H1 (cell line): ENCODE results near the gene RAB31. TPM values are rescaled to one million over a fixed set of nuclear protein-coding genes. Genes with fewer than 3 reads are reported as not detected.

Experiments used
- CTCF ChIA-PET: fragments of 300-600 bp; sonication (Branson Sonifier 250); formaldehyde crosslinking; loops from one replicate; lab custom pipeline; 2021; ENCODE audit not compliant: partially characterized antibody; lab: Charles Lee
- POLR2A ChIA-PET: fragments of 300-600 bp; sonication (Branson Sonifier 250); formaldehyde crosslinking; loops from one replicate; lab custom pipeline; 2021; ENCODE audit warnings: inconsistent platforms; ENCODE audit not compliant: partially characterized antibody; lab: Charles Lee
- DNase-seq, 2 experiments: peaks; one replicate each; pipeline versions ENCODE4 v3.0.0 to v3.0.0-alpha.2; 2010 to 2022; ENCODE audit warnings: low spot score in 2 of 2, low read depth in 1 of 2, mixed read lengths in 1 of 2
- FAIRE-seq: peaks from 2 replicates; lab custom pipeline; 2011; peaks lifted over from hg19 to GRCh38; lab: Jason Lieb, UNC
- H2AFZ ChIP-seq: 2 replicates; pipeline ENCODE4 v1.8.1; 2012; ENCODE audit warnings: low read length, inconsistent platforms
- H2AK5ac ChIP-seq: 2 replicates; pipeline ENCODE4 v1.6.1; 2013; ENCODE audit warnings: low read depth, low read length
- H2BK120ac ChIP-seq: replicated peaks from 2 replicates; pipeline ENCODE3; 2013; ENCODE audit warnings: low read depth, low read length, inconsistent platforms
- H2BK12ac ChIP-seq: 2 replicates; pipeline ENCODE4 v1.6.1; 2013; ENCODE audit warnings: low read depth, low read length
- H2BK15ac ChIP-seq: 2 replicates; pipeline ENCODE4 v1.6.1; 2013; ENCODE audit warnings: low read length
- H2BK20ac ChIP-seq: 2 replicates; pipeline ENCODE4 v1.6.1; 2013; ENCODE audit warnings: low read length
- H2BK5ac ChIP-seq: 2 replicates; pipeline ENCODE4 v1.6.1; 2013; ENCODE audit warnings: low read depth, low read length
- H3K14ac ChIP-seq: 2 replicates; pipeline ENCODE4 v1.6.1; 2013; ENCODE audit warnings: inconsistent platforms; ENCODE audit not compliant: insufficient read length
- H3K18ac ChIP-seq: 2 replicates; pipeline ENCODE4 v1.6.1; 2013; ENCODE audit warnings: low read length; ENCODE audit errors: extremely low read depth
- H3K23ac ChIP-seq: 2 replicates; pipeline ENCODE4 v1.6.1; 2013; ENCODE audit warnings: inconsistent platforms; ENCODE audit not compliant: insufficient read length
- H3K23me2 ChIP-seq: 2 replicates; pipeline ENCODE4 v1.6.1; 2013; ENCODE audit warnings: low read depth, low read length
- H3K27ac ChIP-seq: 2 replicates; pipeline ENCODE4 v1.6.1; 2011; ENCODE audit warnings: low read depth, low read length, inconsistent platforms
- H3K27me3 ChIP-seq, 4 experiments: replicated peaks in 1 of 4; 1 replicate in 1 of 4; 2 replicates in 3 of 4; pipeline versions ENCODE4 v1.6.1 to v1.8.1; 2011 to 2013; ENCODE audit warnings: low read length in 3 of 4, mild to moderate bottlenecking in 3 of 4, inconsistent platforms in 2 of 4, mixed read lengths in 2 of 4, moderate library complexity in 1 of 4; ENCODE audit not compliant: control insufficient read depth in 3 of 4, insufficient read depth in 3 of 4; ENCODE audit errors: extremely low read depth in 1 of 4
- H3K36me3 ChIP-seq, 4 experiments: 2 replicates each; pipeline versions ENCODE4 v1.6.1 to v1.8.1; 2011 to 2013; ENCODE audit warnings: mild to moderate bottlenecking in 4 of 4, low read length in 3 of 4, moderate library complexity in 2 of 4, control low read depth in 1 of 4, inconsistent platforms in 1 of 4; ENCODE audit not compliant: insufficient read depth in 4 of 4, control insufficient read depth in 2 of 4
- H3K4ac ChIP-seq: replicated peaks from 2 replicates; pipeline ENCODE3; 2013; ENCODE audit warnings: low read length, low read depth, mixed read lengths, inconsistent platforms; ENCODE audit not compliant: insufficient read length
- H3K4me1 ChIP-seq, 4 experiments: replicated peaks in 1 of 4; 1 replicate in 1 of 4; 2 replicates in 3 of 4; pipeline versions ENCODE4 v1.6.1 to v1.8.1; 2011 to 2013; ENCODE audit warnings: low read length in 3 of 4, inconsistent platforms in 2 of 4, mixed read lengths in 1 of 4; ENCODE audit not compliant: insufficient read depth in 4 of 4, control insufficient read depth in 3 of 4
- H3K4me2 ChIP-seq, 2 experiments: 2 replicates each; pipeline versions ENCODE4 v1.6.1 to v1.8.1; 2011 to 2013; ENCODE audit warnings: low read depth in 2 of 2, low read length in 2 of 2, control low read depth in 1 of 2, inconsistent platforms in 1 of 2, mild to moderate bottlenecking in 1 of 2; ENCODE audit not compliant: insufficient read depth in 1 of 2
- H3K4me3 ChIP-seq, 4 experiments: fragments of 200-600, 300-600 bp in 1 of 4; sonication (generic), shearing (Covaris generic), sonication (Bioruptor Twin) in 1 of 4; 2 replicates each; pipeline versions ENCODE4 v1.5.1 to v1.8.1; 2011 to 2016; ENCODE audit warnings: low read length in 4 of 4, low read depth in 3 of 4, control low read depth in 2 of 4, inconsistent platforms in 2 of 4, mild to moderate bottlenecking in 2 of 4, mixed read lengths in 1 of 4, moderate library complexity in 1 of 4; ENCODE audit not compliant: insufficient read depth in 2 of 4; ENCODE audit errors: extremely low read depth in 1 of 4
- H3K56ac ChIP-seq: replicated peaks from 2 replicates; pipeline ENCODE3; 2013; ENCODE audit warnings: low read depth, mild to moderate bottlenecking, mixed read lengths, low read length, inconsistent platforms; ENCODE audit not compliant: insufficient read length
- H3K79me1 ChIP-seq: 2 replicates; pipeline ENCODE4 v1.6.1; 2013; ENCODE audit warnings: low read depth, low read length, control low read depth
- H3K79me2 ChIP-seq, 2 experiments: 2 replicates each; pipeline versions ENCODE4 v1.6.1 to v1.8.1; 2012 to 2013; ENCODE audit warnings: low read length in 2 of 2, mild to moderate bottlenecking in 2 of 2, inconsistent platforms in 1 of 2; ENCODE audit not compliant: insufficient read depth in 2 of 2, control insufficient read depth in 1 of 2
- H3K9ac ChIP-seq, 4 experiments: replicated peaks in 1 of 4; 1 replicate in 1 of 4; 2 replicates in 3 of 4; pipeline versions ENCODE4 v1.6.1 to v1.8.1; 2011 to 2013; ENCODE audit warnings: low read depth in 3 of 4, low read length in 3 of 4, control low read depth in 2 of 4, mild to moderate bottlenecking in 2 of 4, moderate library complexity in 2 of 4, inconsistent platforms in 1 of 4; ENCODE audit errors: extremely low read depth in 1 of 4
- H3K9me3 ChIP-seq, 2 experiments: 2 replicates each; pipeline versions ENCODE4 v1.6.1 to v1.8.1; 2012 to 2013; ENCODE audit warnings: mild to moderate bottlenecking in 2 of 2, moderate library complexity in 2 of 2, control low read depth in 1 of 2, inconsistent platforms in 1 of 2, low read depth in 1 of 2, low read length in 1 of 2, mixed read lengths in 1 of 2; ENCODE audit not compliant: insufficient read depth in 2 of 2
- H4K20me1 ChIP-seq, 2 experiments: replicated peaks in 1 of 2; 2 replicates each; pipeline versions ENCODE3 to v1.8.1; 2011 to 2013; ENCODE audit warnings: inconsistent platforms in 2 of 2, low read length in 2 of 2, mild to moderate bottlenecking in 1 of 2; ENCODE audit not compliant: insufficient read depth in 2 of 2, control insufficient read depth in 1 of 2
- H4K5ac ChIP-seq: 2 replicates; pipeline ENCODE4 v1.6.1; 2013; ENCODE audit warnings: low read length, low read depth, mixed read lengths, inconsistent platforms; ENCODE audit not compliant: insufficient read length
- H4K8ac ChIP-seq: 2 replicates; pipeline ENCODE4 v1.8.0; 2013; ENCODE audit warnings: mild to moderate bottlenecking, moderate library complexity, low read length, inconsistent platforms; ENCODE audit not compliant: insufficient read depth; ENCODE audit errors: extremely low read depth
- H4K91ac ChIP-seq: replicated peaks from 2 replicates; pipeline ENCODE3; 2013; ENCODE audit warnings: low read length, mixed read lengths, inconsistent platforms; ENCODE audit not compliant: insufficient read length
- ASH2L ChIP-seq: fragments of 200-600, 300-600 bp; sonication (generic); IDR thresholded peaks from one replicate; pipeline ENCODE4 v1.7.1; 2017; ENCODE audit warnings: low read length
- ATF3 ChIP-seq: IDR thresholded peaks from 2 replicates; pipeline ENCODE4 v1.6.1; 2011; ENCODE audit warnings: low read depth, mild to moderate bottlenecking, low read length; ENCODE audit not compliant: insufficient read depth
- CREB1 ChIP-seq: IDR thresholded peaks from 2 replicates; pipeline ENCODE4 v1.6.1; 2012; ENCODE audit warnings: inconsistent platforms
- CTBP2 ChIP-seq: IDR thresholded peaks from 2 replicates; pipeline ENCODE4 v1.7.0; 2011; ENCODE audit warnings: borderline replicate concordance, mild to moderate bottlenecking, moderate library complexity, mixed read lengths, low read length; ENCODE audit not compliant: insufficient read depth, insufficient read length
- EGR1 ChIP-seq: IDR thresholded peaks from 2 replicates; pipeline ENCODE4 v1.6.1; 2011; ENCODE audit warnings: low read depth, low read length, borderline replicate concordance
- FOSL1 ChIP-seq: IDR thresholded peaks from 2 replicates; pipeline ENCODE4 v1.6.1; 2011; ENCODE audit warnings: mild to moderate bottlenecking, low read depth, low read length, moderate library complexity; ENCODE audit not compliant: insufficient read depth
- JUN ChIP-seq: IDR thresholded peaks from 2 replicates; pipeline ENCODE4 v1.6.1; 2011; ENCODE audit warnings: low read depth, mild to moderate bottlenecking, improper control_type of control experiment, low read length
- KDM5A ChIP-seq: fragments of 200-600 bp; IDR thresholded peaks from 2 replicates; pipeline ENCODE4 v1.7.1; 2012; ENCODE audit warnings: mild to moderate bottlenecking, low read length, inconsistent platforms, mixed read lengths
- NANOG ChIP-seq: IDR thresholded peaks from 2 replicates; pipeline ENCODE4 v1.6.1; 2011; ENCODE audit warnings: low read length, low read depth, mild to moderate bottlenecking, inconsistent platforms; ENCODE audit not compliant: insufficient read depth, poor library complexity, severe bottlenecking
- NRF1 ChIP-seq: IDR thresholded peaks from 2 replicates; pipeline ENCODE4 v1.6.1; 2011; ENCODE audit warnings: mild to moderate bottlenecking, low read depth, low read length, improper control_type of control experiment
- RXRA ChIP-seq: IDR thresholded peaks from 2 replicates; pipeline ENCODE4 v1.6.1; 2011; ENCODE audit warnings: low read depth, mild to moderate bottlenecking, low read length, moderate library complexity; ENCODE audit not compliant: insufficient read depth
- SIN3A ChIP-seq, 2 experiments: IDR thresholded peaks in 1 of 2; conservative IDR thresholded peaks in 1 of 2; 2 replicates each; pipeline ENCODE4 v1.6.1; 2011 to 2012; ENCODE audit warnings: low read length in 2 of 2, improper control_type of control experiment in 1 of 2, low read depth in 1 of 2, mild to moderate bottlenecking in 1 of 2
- SRF ChIP-seq: IDR thresholded peaks from 2 replicates; pipeline ENCODE4 v1.6.1; 2011; ENCODE audit warnings: mild to moderate bottlenecking, low read depth, low read length, moderate library complexity
- TEAD4 ChIP-seq: IDR thresholded peaks from 2 replicates; pipeline ENCODE4 v1.6.1; 2012; ENCODE audit warnings: low read depth, low read length, inconsistent platforms, mixed read lengths
- WGBS, 2 experiments: shearing (Covaris generic) in 1 of 2; methylation state at CpG; one replicate each; pipeline versions ENCODE4 v1.1.6 to v1.1.7; 2013 to 2015; ENCODE audit warnings: low lambda C conversion rate in 2 of 2, mixed read lengths in 2 of 2, inconsistent platforms in 1 of 2, low coverage in 1 of 2, missing lambda C conversion rate in 1 of 2; ENCODE audit not compliant: insufficient replicate concordance in 2 of 2, insufficient coverage in 1 of 2, insufficient read length in 1 of 2; ENCODE audit errors: extremely low coverage in 1 of 2, missing lambda C conversion rate in 1 of 2; 5-methylcytosine and 5-hydroxymethylcytosine counted together
- polyA plus RNA-seq, 7 experiments: library from polyadenylated mRNA; depleted of rRNA in 3 of 7; stranded (reverse) in 5 of 7; unstranded in 2 of 7; fragments of >200 nt in 5 of 7; fragments of 200-250 nt in 2 of 7; gene quantifications; 1 replicate in 5 of 7; 2 replicates in 1 of 7; 4 replicates in 1 of 7; pipeline versions ENCODE4 v1.2.1 to v1.2.3, GENCODE V29; 2011 to 2013; ENCODE audit warnings: missing spikeins in 2 of 7, mixed read lengths in 2 of 7
- total RNA-seq: library from RNA; stranded (reverse); fragmentation: NEBNext Ultra II Directional; extraction: Animal tissue kit (Norgen Biotek cat#: 25700); gene quantifications from 2 replicates; pipeline ENCODE4 v1.2.1, GENCODE V29; 2021

Gene RAB31
- total and polyA plus RNA-seq, 2 of the 8 experiments (the other 6 are each of a cell fraction or from before 2014, with no cell fraction given) = 15.2 to 40.9 TPM

- FAIRE-seq = no peak
- CTCF ChIA-PET = interaction anchor here (1.0 to 1.1 kb wide), 2 partner anchors 44 to 105 kb away, joined by 3 read pairs; no protein-coding TSS in a partner anchor
- TF ChIP-seq NANOG = no peak
- no peak for TF ChIP-seq JUN
- TF ChIP-seq ATF3 = no peak
- TF ChIP-seq FOSL1 = no peak
- no peak for TF ChIP-seq NRF1
- TF ChIP-seq RXRA = no peak
- no peak for TF ChIP-seq CTBP2
- TF ChIP-seq EGR1 = no peak
- no peak for TF ChIP-seq SIN3A (conservative IDR thresholded peaks at IDR 0.05 in 1 of 2, IDR thresholded peaks at IDR 0.05 in 1 of 2; ENCODE audit: low read depth in 1 of 2, low read length in 2 of 2)
- no peak for TF ChIP-seq SRF
- TF ChIP-seq ASH2L = no peak
- no peak for TF ChIP-seq CREB1
- no peak for TF ChIP-seq KDM5A
- TF ChIP-seq TEAD4 = no peak
Observed at GRCh38 chr18:9679125-9679524, 29.0 kb upstream of the RAB31 start.

More at GRCh38 chr18:9679125-9679524, 29.0 kb upstream of the RAB31 start:
- H3K23me2 ChIP-seq = no peaks in the 10 kb centered on the region
- H3K79me1 ChIP-seq = no peaks in the 10 kb centered on the region
- H2BK120ac ChIP-seq = no peak overlapping the region
- no peak overlapping the region for H3K27ac ChIP-seq
- H3K27me3 ChIP-seq = no peaks in the 10 kb centered on the region
- no peaks in the 10 kb centered on the region for H3K36me3 ChIP-seq
- no peak overlapping the region for H3K4me2 ChIP-seq
- H3K56ac ChIP-seq = no peak overlapping the region
- peaks cover 0 to 6% (median 0%) of the 10 kb centered on the region in 4 experiments; a peak in 1 of 7 replicates for H3K4me1 ChIP-seq
- no peak overlapping the region for H2BK15ac ChIP-seq
- H4K8ac ChIP-seq = no peak overlapping the region
- POLR2A ChIA-PET = no interaction called here
- H3K4me3 ChIP-seq = no peak overlapping the region
- no peak overlapping the region for H2AFZ ChIP-seq
- no peak overlapping the region for H2BK20ac ChIP-seq
- H3K18ac ChIP-seq = no peak overlapping the region
- no peaks in the 10 kb centered on the region for H4K20me1 ChIP-seq
- H2AK5ac ChIP-seq = no peak overlapping the region
- H2BK12ac ChIP-seq = no peak overlapping the region
- no peaks in the 10 kb centered on the region for H3K9me3 ChIP-seq
- no peak overlapping the region for H3K23ac ChIP-seq
- H2BK5ac ChIP-seq = no peak overlapping the region
- H3K9ac ChIP-seq = no peak overlapping the region
- H4K5ac ChIP-seq = no peak overlapping the region
- no peak overlapping the region for H3K14ac ChIP-seq
- WGBS, 2 experiments = 98% methylated on average over 9 of the region's 17 CpGs; no CpG with 5 or more reads in 1 of the 2 experiments
- H4K91ac ChIP-seq = no peak overlapping the region
- H3K79me2 ChIP-seq = no peaks in the 10 kb centered on the region
- DNase-seq = no peak
- no peak overlapping the region for H3K4ac ChIP-seq
